GM12872 (cell line): ENCODE measurements around the gene RPS14.

Source experiments
- CTCF ChIP-seq: IDR thresholded peaks from 3 replicates; pipeline ENCODE4 v1.5.1; 2011; ENCODE audit warnings: low read depth, mild to moderate bottlenecking, low read length, moderate library complexity; ENCODE audit not compliant: insufficient read depth

Gene RPS14

GRCh38 chr5:150492621-150493020 lies 43.1 kb upstream of the RPS14 start:
- no peak for TF ChIP-seq CTCF

GRCh38 chr5:150491876-150492275 lies 42.3 kb upstream of the RPS14 start:
- no peak for TF ChIP-seq CTCF

- TF ChIP-seq CTCF = no peak
Observed at GRCh38 chr5:150490754-150491153, 41.2 kb upstream of the RPS14 start.

GRCh38 chr5:150490296-150490669 lies 40.7 kb upstream of the RPS14 start:
- TF ChIP-seq CTCF = no peak

GRCh38 chr5:150489360-150490295 lies 40.1 kb upstream of the RPS14 start:
- TF ChIP-seq CTCF = no peak

GRCh38 chr5:150488519-150489359 lies 39.2 kb upstream of the RPS14 start:
- TF ChIP-seq CTCF = no peak

- peak; percentile 41; the same call in 1 of the 3 replicates for TF ChIP-seq CTCF
Observed at GRCh38 chr5:150487199-150488061, 37.9 kb upstream of the RPS14 start.
